ENCODE measurements around the gene SBK2.
A peak's percentile ranks its signal among the peaks of the same experiment; 100 is the strongest.

SBK2 gene

DNA sequence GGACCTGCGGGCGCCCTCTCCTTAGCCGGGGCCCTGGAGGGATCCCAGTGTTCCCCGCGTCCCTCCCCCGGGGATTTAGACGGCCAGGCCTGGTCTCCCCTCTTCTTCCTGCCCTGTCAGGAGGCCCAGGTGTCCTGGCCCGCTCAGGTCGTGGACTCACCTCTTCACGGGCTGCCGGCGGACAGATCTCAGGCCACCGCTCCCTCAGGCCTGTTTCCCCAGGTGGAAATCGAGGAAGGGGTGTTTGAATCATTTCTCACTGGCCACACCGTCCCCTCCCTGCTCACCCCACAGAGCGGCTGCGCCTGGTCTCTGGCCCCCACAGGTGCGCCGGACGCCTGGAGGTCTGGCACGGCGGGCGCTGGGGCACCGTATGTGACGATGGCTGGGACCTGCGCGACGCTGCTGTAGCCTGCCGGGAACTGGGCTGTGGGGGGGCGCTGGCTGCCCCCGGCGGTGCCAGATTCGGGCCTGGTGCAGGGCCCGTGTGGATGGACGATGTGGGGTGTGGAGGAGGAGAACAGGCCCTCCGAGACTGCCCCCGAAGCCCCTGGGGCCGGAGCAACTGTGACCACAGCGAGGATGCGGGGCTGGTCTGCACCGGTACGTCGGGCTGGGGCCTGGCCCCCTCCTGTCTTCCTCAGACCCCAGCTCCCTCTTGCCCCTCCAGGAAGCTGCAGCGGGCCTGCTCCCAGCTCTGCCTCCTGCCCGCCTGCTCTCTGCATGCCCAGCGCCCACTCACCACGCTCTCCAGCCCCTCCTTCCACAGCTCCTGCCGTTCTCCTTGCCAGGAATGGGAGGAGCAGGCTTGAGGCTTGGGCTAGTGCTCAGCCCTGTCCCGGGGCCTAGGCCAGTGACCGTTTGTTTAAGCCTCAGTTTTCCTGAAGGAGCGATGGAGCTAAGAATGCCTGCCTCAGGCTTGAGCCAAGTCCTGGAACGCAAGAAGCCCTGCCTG is 46.2 kb downstream of the SBK2 start:
- TF ChIP-seq, protein P1, sequence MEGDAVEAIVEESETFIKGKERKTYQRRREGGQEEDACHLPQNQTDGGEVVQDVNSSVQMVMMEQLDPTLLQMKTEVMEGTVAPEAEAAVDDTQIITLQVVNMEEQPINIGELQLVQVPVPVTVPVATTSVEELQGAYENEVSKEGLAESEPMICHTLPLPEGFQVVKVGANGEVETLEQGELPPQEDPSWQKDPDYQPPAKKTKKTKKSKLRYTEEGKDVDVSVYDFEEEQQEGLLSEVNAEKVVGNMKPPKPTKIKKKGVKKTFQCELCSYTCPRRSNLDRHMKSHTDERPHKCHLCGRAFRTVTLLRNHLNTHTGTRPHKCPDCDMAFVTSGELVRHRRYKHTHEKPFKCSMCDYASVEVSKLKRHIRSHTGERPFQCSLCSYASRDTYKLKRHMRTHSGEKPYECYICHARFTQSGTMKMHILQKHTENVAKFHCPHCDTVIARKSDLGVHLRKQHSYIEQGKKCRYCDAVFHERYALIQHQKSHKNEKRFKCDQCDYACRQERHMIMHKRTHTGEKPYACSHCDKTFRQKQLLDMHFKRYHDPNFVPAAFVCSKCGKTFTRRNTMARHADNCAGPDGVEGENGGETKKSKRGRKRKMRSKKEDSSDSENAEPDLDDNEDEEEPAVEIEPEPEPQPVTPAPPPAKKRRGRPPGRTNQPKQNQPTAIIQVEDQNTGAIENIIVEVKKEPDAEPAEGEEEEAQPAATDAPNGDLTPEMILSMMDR (IDR thresholded peaks at IDR 0.05; ENCODE audit: low read depth, low read length): no peak
- DNase-seq (ENCODE audit: extremely low read depth, low read depth): no peak

DNA sequence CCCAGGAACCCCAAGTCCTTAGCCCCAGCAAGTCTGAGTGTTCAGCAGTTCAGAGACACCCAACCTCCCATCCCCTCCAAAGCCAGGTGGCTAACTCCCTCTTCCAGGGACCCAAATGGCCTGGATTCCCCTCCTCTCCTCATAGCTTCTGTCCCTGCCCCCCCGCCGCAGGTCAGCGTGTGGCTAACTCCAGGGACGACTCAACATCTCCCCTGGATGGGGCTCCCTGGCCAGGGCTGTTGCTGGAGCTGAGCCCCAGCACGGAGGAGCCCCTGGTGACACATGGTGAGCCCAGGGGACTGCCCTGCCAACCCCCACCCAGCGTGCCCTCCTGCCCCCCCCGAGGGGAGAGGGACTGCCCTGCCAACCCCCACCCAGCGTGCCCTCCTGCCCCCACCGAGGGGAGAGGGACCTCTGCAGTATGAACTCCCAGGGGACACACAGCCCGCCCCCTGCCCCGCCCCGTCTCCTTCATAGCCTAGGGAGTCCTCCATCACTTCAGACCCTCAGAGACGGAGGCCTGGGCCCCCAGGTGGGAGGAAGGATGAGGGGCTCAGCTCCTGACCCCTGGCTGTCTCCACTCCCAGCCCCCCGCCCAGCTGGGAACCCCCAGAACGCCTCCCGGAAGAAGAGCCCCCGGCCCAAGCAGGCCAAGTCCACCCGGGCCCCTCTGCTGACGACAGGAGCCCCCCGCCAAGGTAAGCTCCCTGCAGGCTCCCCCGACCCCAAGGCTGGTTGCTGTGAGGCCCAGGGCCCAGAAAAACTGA is 47.0 kb downstream of the SBK2 start:
- TF ChIP-seq, protein P1 (IDR thresholded peaks at IDR 0.05; ENCODE audit: low read depth, low read length): no peak
- DNase-seq (ENCODE audit: extremely low read depth, low read depth): no peak

DNA sequence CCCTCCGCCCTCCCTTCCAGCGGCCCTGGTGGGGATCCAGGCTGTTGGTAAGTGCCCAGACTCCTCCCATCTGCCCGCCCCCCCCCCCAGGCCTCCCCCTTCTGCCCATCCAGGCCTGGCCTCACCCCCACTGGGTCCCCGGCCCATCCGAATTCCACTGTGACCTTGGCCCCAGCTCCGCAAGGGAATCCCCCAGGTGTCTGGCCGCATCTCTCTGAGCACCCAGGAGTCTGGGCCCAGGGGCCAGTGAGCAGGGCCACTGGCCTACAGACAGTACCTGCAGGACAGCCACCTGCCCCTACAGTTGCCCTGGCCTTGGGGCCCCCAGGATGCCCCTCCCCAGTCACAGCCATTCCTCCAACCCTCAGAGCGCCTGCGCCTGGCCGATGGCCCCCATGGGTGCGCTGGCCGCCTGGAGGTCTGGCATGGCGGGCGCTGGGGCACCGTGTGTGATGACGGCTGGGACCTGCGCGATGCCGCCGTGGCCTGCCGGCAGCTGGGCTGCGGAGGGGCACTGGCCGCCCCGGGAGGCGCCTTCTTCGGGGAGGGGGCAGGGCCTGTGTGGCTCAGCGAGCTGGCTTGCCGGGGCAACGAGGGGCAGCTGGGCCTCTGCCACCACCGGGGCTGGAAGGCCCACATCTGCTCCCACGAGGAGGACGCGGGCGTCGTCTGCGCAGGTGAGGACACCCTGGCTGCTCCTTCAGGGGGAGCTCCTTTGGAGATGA is 47.8 kb downstream of the SBK2 start:
- TF ChIP-seq, protein P1 (IDR thresholded peaks at IDR 0.05; ENCODE audit: low read depth, low read length): no peak
- DNase-seq (ENCODE audit: extremely low read depth, low read depth): no peak

DNA sequence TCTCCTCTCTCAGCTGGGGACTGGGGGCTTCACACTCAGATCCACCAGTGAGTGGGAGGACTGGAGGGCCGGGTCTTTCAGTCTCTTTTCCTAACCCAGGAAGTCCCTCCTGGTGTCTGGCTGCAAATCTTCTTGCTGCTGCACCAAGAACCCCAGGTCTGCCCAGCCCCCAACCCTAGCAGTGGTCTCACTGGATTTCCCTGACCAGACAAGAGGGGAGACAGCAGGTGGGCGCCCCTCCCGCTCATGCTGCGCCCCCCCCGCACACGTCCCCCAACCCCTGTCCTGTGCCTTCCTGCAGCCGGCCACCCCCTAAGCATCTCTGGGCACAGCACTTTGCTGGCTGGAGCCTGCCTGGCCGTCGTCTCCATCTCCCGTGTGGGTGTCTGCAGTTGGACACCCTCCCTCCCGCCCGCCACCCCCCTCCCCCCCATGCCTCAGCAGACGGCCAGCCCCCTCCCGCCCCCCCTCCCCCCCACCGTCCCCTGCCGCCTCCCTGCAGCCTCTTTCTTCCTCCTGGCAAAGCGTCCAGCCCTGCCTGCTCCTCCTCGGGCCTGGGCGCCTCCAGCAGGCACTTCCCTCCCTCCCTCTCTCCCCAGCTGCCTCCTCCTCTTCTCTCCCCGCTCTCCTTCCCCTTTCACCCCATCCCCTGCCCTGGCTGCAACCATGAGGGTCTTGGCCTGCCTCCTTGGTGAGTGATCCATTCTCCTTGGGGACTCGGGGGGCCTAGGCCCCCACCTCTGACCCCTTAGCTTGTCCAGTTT is 48.8 kb downstream of the SBK2 start, which contains the start of gene SSC5D:
TSS of gene SSC5D (plus strand) at position 513 of the 764 bp plus-strand sequence. CDS start at position 667, 154 bp downstream.
- DNase-seq (ENCODE audit: extremely low read depth, low read depth): no peak
- TF ChIP-seq, protein P1 (IDR thresholded peaks at IDR 0.05; ENCODE audit: low read depth, low read length): no peak

DNA sequence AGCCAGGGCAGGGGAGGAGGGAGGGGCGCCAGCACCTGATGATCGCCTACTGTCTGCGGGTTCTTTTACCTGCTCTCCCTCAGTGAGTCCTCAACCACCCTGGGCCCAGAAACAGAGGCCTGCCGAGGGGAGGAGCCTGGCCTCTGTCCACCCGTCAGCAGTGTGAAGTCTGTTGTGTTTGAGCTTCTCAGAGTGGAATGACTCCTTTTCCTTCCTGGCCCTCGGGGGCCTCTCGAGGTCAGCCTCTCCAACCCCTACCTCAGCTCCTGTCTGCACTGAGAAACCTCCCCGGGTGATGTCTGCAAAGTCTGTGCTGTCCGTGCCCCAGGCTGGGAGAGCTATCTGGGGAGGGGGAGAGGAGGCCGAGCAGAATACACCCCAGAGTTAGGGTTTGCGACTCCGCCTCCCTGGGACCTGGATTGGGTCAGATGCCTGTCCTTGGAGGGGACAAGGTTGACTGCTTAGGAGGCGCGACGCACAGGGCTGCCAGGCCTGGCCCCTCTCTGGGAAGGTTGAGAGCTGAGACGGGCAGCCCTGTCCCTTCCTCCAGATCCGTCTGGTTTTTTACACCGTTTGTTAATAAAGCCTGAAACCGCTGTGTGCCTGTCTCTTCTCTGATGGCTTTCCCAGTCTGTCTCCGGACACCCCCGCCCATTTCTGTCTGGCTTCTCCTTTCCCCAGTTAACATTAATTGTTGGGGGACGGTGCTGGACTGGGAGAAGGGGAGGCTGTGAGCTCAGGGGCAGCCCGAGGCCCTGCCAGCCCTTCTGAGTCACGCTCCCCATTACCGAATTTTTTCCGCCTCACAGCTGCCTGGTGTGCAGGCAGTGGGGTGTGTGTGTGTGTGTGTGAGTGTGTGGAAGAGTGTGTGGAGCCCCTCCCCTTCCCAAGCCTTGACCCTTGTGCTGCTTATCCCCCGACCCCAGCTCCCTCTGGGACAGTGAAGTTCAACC is 49.7 kb downstream of the SBK2 start:
- peak; percentile 94 for DNase-seq (ENCODE audit: extremely low read depth, low read depth)

More for the DNA sequence above, 49.7 kb downstream of the SBK2 start:
- TF ChIP-seq, protein P1 (IDR thresholded peaks at IDR 0.05; ENCODE audit: low read depth, low read length): no peak
